Epithelial cell of prostate (primary cell): ENCODE data around the gene ZNF76.

Experiments used
- DNase-seq: peaks from one replicate; pipeline ENCODE4 v3.0.0-alpha.2; 2011; ENCODE audit warnings: low read depth, low spot score
- H3K27ac ChIP-seq: fragments of 450-650 bp; 2 replicates; pipeline ENCODE4 v1.5.1; 2017; ENCODE audit warnings: mild to moderate bottlenecking

Gene ZNF76

DNA sequence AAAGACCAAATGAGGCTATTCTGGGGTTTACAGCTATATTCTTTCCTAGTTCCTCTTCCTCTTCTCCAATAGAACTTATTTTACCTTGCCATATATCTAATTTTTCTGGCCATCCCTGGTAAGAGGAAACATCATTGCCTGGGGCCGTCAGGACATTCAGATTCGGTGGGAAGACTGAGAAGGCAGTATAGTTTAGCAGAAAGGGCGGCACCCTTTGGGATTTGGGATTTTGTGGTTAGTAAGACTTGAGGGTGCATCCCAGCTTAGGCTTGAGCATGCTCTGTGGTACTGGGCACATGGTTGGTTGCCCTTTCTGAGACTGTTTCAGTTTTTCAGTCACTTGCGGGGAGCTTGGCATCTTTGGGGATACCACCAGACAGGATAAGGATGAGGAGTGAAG lies 24.6 kb upstream of the ZNF76 start:
- no peak overlapping the region for H3K27ac ChIP-seq
- no peak for DNase-seq

- H3K27ac ChIP-seq = no peak overlapping the region
- no peak for DNase-seq
These were observed 23.3 kb upstream of the ZNF76 start for GRCh38 chr6:35236223-35236622.

DNA sequence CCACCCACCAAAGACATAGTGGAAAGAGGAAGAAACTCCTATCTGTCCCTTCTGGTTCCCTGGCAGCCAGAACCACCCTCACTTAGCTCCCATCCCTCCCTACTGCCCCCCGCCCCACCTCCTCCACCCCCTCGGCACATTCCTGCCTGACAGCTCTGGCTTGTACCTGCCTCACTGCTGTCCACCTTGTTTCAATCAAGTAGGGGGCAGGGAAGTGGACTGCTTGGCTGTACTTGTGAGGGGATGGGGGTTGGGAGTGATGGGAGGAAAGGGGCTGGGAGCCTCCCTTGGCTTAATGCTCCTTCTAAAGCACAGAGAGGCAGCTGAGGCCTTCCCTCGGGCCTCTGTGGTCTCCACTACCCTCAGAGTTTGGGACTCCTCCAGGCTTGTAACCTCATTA lies 22.1 kb upstream of the ZNF76 start:
- no peak overlapping the region for H3K27ac ChIP-seq
- DNase-seq = no peak

GRCh38 chr6:35238843-35239289 lies 20.7 kb upstream of the ZNF76 start:
- H3K27ac ChIP-seq = no peak overlapping the region
- no peak for DNase-seq

DNA sequence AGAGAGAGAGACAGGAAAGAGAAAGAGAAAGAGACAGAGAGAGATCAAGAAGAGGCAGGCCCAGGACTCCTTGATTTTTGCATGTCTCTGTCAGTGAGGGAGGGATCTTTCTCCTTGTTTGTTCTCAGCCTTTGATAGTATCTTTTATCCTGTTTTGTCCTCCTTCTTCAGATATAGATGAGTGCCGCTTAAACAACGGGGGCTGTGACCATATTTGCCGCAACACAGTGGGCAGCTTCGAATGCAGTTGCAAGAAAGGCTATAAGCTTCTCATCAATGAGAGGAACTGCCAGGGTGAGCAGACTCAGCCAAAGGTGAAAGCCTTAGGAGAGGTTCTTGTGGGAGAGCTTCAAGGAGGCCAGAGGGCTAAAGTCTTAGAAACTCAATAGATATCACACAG lies 20.0 kb upstream of the ZNF76 start:
- H3K27ac ChIP-seq = no peak overlapping the region
- DNase-seq = no peak

DNA sequence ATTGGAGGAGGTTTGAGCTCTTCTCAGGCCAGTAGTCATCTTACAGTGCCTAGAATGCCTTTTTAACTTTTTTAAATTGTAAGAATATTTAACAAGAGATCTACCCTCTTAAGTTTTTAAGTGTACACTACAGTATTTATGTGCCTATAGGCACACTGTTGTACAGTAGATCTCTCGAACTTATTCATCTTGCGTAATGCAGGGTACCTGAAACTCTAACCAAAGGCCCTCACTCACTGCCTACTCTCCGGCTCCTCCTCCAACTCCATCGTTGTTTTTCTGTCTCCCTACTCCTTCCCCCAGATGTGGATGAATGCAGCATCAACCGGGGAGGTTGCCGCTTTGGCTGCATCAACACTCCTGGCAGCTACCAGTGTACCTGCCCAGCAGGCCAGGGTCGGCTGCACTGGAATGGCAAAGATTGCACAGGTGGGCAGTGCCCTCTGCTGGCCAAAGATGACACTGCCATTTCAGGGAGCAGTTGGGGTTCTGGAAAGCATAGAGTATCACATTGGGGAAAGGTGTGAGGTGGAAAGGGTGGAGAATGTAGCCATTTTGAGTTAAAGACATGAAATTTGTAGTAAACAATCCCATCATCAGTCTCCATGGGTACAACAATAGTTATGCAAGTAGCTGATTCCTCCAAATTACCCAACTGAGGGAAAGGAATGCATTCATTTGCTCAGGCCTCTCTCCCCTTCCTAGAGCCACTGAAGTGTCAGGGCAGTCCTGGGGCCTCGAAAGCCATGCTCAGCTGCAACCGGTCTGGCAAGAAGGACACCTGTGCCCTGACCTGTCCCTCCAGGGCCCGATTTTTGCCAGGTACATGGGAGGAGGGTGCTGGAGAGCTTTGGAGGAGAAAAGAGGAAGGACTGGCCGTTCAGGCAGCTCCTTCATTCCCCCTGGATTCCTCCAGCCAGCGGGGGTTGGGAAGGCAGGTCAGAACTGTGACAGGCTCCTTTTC lies 18.4 kb upstream of the ZNF76 start:
- no peak overlapping the region for H3K27ac ChIP-seq
- no peak for DNase-seq

GRCh38 chr6:35242486-35242885 lies 17.0 kb upstream of the ZNF76 start:
- DNase-seq = no peak
- H3K27ac ChIP-seq = no peak overlapping the region

DNA sequence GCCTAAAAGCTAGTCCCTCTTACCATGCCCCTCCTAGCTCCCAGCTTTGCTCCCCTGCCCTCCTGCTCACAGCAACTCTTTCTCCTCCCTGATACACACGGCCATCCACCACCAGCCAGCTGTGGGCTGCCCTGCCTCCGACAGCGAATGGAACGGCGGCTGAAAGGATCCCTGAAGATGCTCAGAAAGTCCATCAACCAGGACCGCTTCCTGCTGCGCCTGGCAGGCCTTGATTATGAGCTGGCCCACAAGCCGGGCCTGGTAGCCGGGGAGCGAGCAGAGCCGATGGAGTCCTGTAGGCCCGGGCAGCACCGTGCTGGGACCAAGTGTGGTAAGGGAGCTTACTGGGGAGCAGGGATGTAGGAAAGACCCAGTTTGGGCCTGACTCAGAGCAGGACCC lies 16.6 kb upstream of the ZNF76 start:
- no peak overlapping the region for H3K27ac ChIP-seq
- no peak for DNase-seq

- H3K27ac ChIP-seq = no peak overlapping the region
- no peak for DNase-seq
These were observed 16.1 kb upstream of the ZNF76 start for GRCh38 chr6:35243386-35243958.

DNA sequence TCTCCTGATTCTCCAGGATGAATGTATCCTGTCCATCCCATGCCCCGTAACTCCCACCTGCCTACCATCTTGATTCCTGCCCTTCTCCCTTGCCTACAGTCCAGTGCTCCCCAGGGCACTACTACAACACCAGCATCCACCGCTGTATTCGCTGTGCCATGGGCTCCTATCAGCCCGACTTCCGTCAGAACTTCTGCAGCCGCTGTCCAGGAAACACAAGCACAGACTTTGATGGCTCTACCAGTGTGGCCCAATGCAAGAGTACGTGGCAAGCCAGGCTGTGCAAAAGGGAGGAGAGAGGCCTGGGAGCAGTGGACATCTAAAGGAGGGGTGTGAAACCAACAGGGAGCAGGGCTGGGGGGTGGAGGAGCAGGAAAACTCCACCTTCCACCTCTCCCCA lies 15.0 kb upstream of the ZNF76 start:
- no peak for DNase-seq
- H3K27ac ChIP-seq = no peak overlapping the region

- DNase-seq = no peak
- H3K27ac ChIP-seq = no peak overlapping the region
These were observed 11.8 kb upstream of the ZNF76 start for GRCh38 chr6:35247642-35248231.

DNA sequence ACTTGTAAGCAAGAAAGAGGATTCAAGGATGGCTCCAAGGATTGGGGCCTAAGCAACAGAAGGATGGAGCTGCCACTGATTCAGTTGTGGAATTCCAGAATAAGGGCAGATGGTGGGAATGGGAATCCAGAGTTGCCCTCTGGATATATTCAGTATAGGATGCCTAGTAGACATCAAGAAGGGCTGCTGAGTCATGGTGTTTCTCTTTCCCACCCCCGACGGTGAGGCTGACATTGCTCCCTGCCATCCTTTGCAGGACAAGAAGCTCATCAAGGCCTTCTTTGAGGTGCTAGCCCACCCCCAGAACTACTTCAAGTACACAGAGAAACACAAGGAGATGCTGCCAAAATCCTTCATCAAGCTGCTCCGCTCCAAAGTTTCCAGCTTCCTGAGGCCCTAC lies 11.2 kb upstream of the ZNF76 start:
- no peak for DNase-seq
- no peak overlapping the region for H3K27ac ChIP-seq

- no peak overlapping the region for H3K27ac ChIP-seq
These were observed 10.6 kb upstream of the ZNF76 start for GRCh38 chr6:35248965-35249364.

GRCh38 chr6:35251949-35252348 lies 7.6 kb upstream of the ZNF76 start:
- DNase-seq = no peak
- H3K27ac ChIP-seq = no peak overlapping the region

More at GRCh38 chr6:35248965-35249364, 10.6 kb upstream of the ZNF76 start:
- no peak for DNase-seq

DNA sequence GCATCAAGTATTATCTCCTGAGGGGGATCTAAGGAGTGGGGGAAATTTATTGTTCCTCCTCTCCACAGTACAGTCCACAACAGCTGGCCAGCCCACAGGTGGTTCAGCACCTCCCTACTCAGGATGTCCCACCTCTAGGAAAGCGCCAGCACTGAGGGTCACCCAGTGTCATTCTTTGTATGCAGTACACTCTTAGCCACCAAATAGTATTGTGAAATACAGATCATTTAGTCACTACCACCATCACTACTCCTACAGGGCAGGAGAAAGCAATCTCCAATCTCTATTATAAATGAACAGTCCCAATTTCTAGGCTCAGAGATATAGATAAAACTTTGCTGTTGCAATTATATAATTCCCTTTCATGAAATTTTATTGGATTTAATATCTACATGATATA lies 6.3 kb upstream of the ZNF76 start:
- DNase-seq = no peak
- H3K27ac ChIP-seq = no peak overlapping the region

DNA sequence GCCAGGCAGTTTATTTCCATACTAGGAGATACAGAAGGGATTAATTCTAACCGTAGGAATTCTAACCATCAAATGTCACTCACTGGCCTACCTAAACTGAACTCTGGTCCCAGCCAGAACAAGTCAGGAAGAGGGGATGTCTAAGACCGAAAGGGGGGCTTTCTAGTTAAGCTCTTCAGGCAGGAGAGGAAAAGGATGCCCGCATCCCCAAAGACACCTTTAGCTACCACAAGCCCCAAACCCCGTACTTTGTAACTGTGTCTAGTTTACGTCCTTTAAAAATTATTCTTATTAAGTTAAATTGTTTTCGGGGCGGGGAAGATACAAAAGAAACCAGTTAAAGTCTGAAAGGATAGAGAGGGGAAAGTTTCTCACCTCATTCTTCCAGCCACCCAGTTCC lies 1.2 kb upstream of the ZNF76 start:
- DNase-seq = no peak
- no peak overlapping the region for H3K27ac ChIP-seq

DNA sequence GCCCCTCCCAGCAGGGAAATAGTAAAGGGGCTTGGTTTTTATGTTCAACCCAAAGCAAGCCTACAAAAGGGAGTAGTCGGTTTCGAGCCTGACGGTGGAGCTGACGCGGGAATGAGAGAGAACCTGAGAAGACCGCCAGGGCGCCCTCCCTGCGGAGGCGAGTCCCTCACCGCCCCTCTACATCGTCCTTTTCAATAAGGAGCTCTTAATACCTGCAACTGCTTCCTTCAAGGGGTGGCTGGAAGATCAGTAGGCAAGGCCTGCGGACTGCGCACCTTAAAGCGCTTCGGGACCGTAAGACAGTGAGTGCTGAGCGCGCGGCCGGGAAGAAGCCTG lies 709 bp upstream of the ZNF76 start:
- peak overlapping the region; percentile 73 for H3K27ac ChIP-seq
- DNase-seq = no peak

GRCh38 chr6:35259948-35260590 lies 534 bp downstream of the ZNF76 start:
- DNase-seq = no peak

GRCh38 chr6:35260591-35261570 lies 1.3 kb downstream of the ZNF76 start:
- DNase-seq = no peak
- H3K27ac ChIP-seq = peak overlapping the region; percentile 73

More at GRCh38 chr6:35259948-35260590, 534 bp downstream of the ZNF76 start:
- peak overlapping the region; percentile 73 for H3K27ac ChIP-seq

- no peak for DNase-seq
- no peak overlapping the region for H3K27ac ChIP-seq
These were observed 3.1 kb downstream of the ZNF76 start for GRCh38 chr6:35262596-35262995.
